Natural killer cell (primary cell): ENCODE measurements around the gene CTBS. TPM values are rescaled to one million over a fixed set of nuclear protein-coding genes. Genes with fewer than 3 reads are reported as not detected.

ENCODE experiments used
- ATAC-seq, 3 donors: fragments of 150-1000 bp in 2 of 3; fragments of 200-7000 bp in 1 of 3; cut with Tn5 transposase; 1 replicate in 1 of 3; 2 replicates in 2 of 3; pipeline ENCODE4 v1.10.0; 2021; ENCODE audit warnings: mild to moderate bottlenecking in 2 of 3, moderate library complexity in 2 of 3
- DNase-seq, 2 donors: peaks; one replicate each; pipeline versions ENCODE4 v3.0.0 to v3.0.0-alpha.2; 2013 to 2021; ENCODE audit warnings: mixed read lengths in 1 of 2
- H3K27ac ChIP-seq: one replicate; pipeline ENCODE4 v1.5.1; 2013; ENCODE audit warnings: mild to moderate bottlenecking, low read length
- H3K27me3 ChIP-seq: one replicate; pipeline ENCODE4 v1.6.1; 2013; ENCODE audit warnings: low read length; ENCODE audit not compliant: control insufficient read depth, insufficient read depth
- H3K36me3 ChIP-seq: one replicate; pipeline ENCODE4 v1.6.1; 2013; ENCODE audit warnings: low read length; ENCODE audit not compliant: control insufficient read depth, insufficient read depth
- H3K4me1 ChIP-seq: one replicate; pipeline ENCODE4 v1.6.1; 2013; ENCODE audit warnings: low read length; ENCODE audit not compliant: control insufficient read depth, insufficient read depth
- H3K4me3 ChIP-seq: one replicate; pipeline ENCODE4 v1.5.1; 2013; ENCODE audit warnings: low read length
- H3K9me3 ChIP-seq: one replicate; pipeline ENCODE4 v1.6.1; 2013; ENCODE audit warnings: low read length; ENCODE audit not compliant: control insufficient read depth, insufficient read depth
- H3K27ac Mint-ChIP-seq, 2 donors: one replicate each; pipeline ENCODE4 v1.8.0; 2022; ENCODE audit warnings: mild to moderate bottlenecking in 2 of 2, mixed read lengths in 2 of 2, moderate library complexity in 1 of 2
- H3K27me3 Mint-ChIP-seq, 2 donors: one replicate each; pipeline ENCODE4 v1.8.0; 2022; ENCODE audit warnings: low read depth in 2 of 2, mixed read lengths in 2 of 2
- H3K36me3 Mint-ChIP-seq: one replicate; pipeline ENCODE4 v1.8.0; 2022; ENCODE audit warnings: mixed read lengths
- H3K4me1 Mint-ChIP-seq, 2 donors: one replicate each; pipeline ENCODE4 v1.8.0; 2022; ENCODE audit warnings: mixed read lengths in 2 of 2
- H3K4me3 Mint-ChIP-seq: one replicate; pipeline ENCODE4 v1.8.0; 2022; ENCODE audit warnings: mild to moderate bottlenecking, moderate library complexity, mixed read lengths
- H3K9me3 Mint-ChIP-seq, 2 donors: one replicate each; pipeline ENCODE4 v1.8.0; 2022; ENCODE audit warnings: mixed read lengths in 2 of 2
- WGBS: methylation state at CpG from one replicate; pipeline ENCODE4 v1.1.7; 2013; ENCODE audit warnings: missing lambda C conversion rate; ENCODE audit not compliant: insufficient coverage; 5-methylcytosine and 5-hydroxymethylcytosine counted together
- intact Hi-C: fragments of 100-400 bp; cut with micrococcal nuclease; formaldehyde crosslinking; loops from one replicate; pipeline ENCODE4 v1.14.2; 2022
- total RNA-seq, 4 donors: library from RNA; stranded (reverse); fragments of 120-200 nt in 1 of 4; gene quantifications; one replicate each; pipeline versions ENCODE4 v1.2.3 to v1.2.4, GENCODE V29; 2013 to 2022
- TF ChIP-seq, protein P1 (sequence below): fragments of 200-600 bp; IDR thresholded peaks from one replicate; pipeline ENCODE4 v1.8.0; 2022; ENCODE audit warnings: antibody characterized with exemption

CTBS gene
- total RNA-seq: 10 to 100 TPM; 14.4 to 19.9 (median 17.1) TPM
- total RNA-seq (2013): 15.6 TPM

DNA sequence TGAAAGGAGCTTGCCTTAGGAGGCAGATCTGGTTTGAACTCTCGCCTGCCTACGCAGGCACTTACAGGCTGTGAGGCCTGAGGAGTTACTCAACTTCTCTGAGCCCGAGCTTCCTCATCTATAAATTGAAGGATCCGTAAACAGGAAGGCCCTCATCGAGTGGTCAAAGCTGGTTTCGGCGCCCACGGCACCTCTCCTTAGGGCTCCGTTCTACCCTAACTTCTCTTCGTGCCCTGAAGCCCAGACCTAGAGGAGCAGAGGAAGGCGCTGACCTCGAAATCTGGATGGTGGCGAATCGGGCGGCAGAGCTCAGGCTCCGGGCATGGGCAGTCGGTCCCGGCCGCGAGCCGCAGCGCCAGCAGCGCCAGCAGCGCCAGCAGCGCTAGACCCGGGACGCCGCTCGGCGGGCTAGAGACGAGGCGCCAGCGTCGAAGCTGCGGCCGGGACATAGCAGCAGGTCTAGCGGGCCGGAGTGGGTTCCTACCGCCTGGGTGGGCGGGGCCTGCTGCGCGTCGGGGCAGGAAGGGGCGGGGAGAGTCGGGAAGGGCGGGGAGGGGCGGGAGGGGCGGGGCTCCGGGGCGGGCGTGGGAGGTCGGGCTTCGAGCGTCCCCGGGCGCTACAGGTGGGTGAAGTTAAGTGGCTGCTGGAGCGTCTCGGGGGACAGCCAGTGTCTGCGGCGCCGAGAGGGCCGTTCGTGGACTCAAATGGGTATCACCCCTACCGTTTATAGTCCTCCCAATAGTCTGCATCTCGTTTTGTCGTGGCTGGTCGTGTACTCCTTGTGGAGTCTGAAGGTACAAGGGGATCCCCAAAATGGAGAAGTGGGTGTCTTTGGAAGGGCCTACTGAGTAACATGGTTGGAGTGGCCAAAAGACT lies at the start of gene CTBS:
Gene CTBS, minus strand, starts transcription at position 474 of the 876 bp plus-strand sequence. Its CDS starts 25 bp downstream, at position 449.
- Histone ChIP-seq H3K27ac (peak within 1 kb of the TSS; percentile 93), H3K4me3 (peak within 1 kb of the TSS; percentile 72), H3K9me3 (no peaks in the 10 kb centered on the region), H3K4me1 (peaks cover 16% of the 10 kb centered on the region), H3K36me3 (peaks cover 8% of the 10 kb centered on the region), H3K27me3 (no peaks in the 10 kb centered on the region)
- Mint-ChIP-seq H3K27ac (peak within 1 kb of the TSS; percentile 98 to 99), H3K4me1 (peaks cover 41 to 44% of the 10 kb centered on the region in 2 donors), H3K36me3 (no peaks in the 10 kb centered on the region), H3K9me3 (no peaks in the 10 kb centered on the region), H3K27me3 (no peaks in the 10 kb centered on the region), H3K4me3 (peak within 1 kb of the TSS; percentile 93)
- WGBS: under 1% methylated on average over 53 of the region's 67 CpGs
- ATAC-seq (peak; percentile 95 to 99 (median 97)), DNase-seq (peak; percentile 80 to 94)
- intact Hi-C loops: loop anchor here (1.0 to 5.0 kb wide), 5 partner anchors 68 to 432 kb away; partner anchors contain the start of genes GNG5, PRKACB, RPF1 and SPATA1
- TF ChIP-seq, protein P1, sequence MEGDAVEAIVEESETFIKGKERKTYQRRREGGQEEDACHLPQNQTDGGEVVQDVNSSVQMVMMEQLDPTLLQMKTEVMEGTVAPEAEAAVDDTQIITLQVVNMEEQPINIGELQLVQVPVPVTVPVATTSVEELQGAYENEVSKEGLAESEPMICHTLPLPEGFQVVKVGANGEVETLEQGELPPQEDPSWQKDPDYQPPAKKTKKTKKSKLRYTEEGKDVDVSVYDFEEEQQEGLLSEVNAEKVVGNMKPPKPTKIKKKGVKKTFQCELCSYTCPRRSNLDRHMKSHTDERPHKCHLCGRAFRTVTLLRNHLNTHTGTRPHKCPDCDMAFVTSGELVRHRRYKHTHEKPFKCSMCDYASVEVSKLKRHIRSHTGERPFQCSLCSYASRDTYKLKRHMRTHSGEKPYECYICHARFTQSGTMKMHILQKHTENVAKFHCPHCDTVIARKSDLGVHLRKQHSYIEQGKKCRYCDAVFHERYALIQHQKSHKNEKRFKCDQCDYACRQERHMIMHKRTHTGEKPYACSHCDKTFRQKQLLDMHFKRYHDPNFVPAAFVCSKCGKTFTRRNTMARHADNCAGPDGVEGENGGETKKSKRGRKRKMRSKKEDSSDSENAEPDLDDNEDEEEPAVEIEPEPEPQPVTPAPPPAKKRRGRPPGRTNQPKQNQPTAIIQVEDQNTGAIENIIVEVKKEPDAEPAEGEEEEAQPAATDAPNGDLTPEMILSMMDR: no peak

DNA sequence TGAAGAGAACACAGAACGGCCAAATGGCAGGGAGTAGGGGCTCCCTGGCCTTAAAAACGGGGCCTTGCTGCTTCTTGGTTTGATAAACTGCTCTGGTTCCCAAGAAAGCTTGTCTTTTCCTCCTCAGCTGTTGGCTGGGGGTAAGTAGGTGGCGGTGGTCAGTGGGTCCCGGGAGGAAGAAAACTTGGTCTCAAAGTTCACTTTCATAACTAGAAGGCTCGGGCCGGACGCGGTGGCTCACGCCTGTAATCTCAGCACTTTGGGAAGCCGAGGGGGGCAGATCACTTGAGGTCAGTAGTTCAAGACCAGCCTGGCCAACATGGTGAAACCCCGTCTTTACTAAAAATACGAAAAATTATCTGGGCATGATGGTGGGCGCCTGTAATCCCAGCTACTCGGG lies 47.3 kb upstream of the CTBS start:
- H3K27me3 ChIP-seq: no peaks in the 10 kb centered on the region
- DNase-seq (no peak), ATAC-seq (no peak)
- TF ChIP-seq, protein P1: no peak
- H3K27ac Mint-ChIP-seq: no peak overlapping the region
- H3K27ac ChIP-seq: no peak overlapping the region
- no peaks in the 10 kb centered on the region for H3K36me3 ChIP-seq
- H3K4me1 ChIP-seq: peaks cover 7% of the 10 kb centered on the region
- H3K36me3 Mint-ChIP-seq: no peaks in the 10 kb centered on the region
- peaks cover 0 to 6% of the 10 kb centered on the region in 2 donors for H3K4me1 Mint-ChIP-seq
- H3K9me3 ChIP-seq: no peaks in the 10 kb centered on the region
- peaks cover 0 to 3% of the 10 kb centered on the region in 2 donors for H3K27me3 Mint-ChIP-seq
- H3K4me3 ChIP-seq: no peak overlapping the region
- H3K9me3 Mint-ChIP-seq: no peaks in the 10 kb centered on the region
- H3K4me3 Mint-ChIP-seq: no peak overlapping the region
- intact Hi-C loops: loop anchor here (1.0 to 10.0 kb wide), 5 partner anchors 114 to 717 kb away; partner anchors contain the start of genes GNG5 and SPATA1
- WGBS: 91% methylated on average over 14 of the region's 14 CpGs

DNA sequence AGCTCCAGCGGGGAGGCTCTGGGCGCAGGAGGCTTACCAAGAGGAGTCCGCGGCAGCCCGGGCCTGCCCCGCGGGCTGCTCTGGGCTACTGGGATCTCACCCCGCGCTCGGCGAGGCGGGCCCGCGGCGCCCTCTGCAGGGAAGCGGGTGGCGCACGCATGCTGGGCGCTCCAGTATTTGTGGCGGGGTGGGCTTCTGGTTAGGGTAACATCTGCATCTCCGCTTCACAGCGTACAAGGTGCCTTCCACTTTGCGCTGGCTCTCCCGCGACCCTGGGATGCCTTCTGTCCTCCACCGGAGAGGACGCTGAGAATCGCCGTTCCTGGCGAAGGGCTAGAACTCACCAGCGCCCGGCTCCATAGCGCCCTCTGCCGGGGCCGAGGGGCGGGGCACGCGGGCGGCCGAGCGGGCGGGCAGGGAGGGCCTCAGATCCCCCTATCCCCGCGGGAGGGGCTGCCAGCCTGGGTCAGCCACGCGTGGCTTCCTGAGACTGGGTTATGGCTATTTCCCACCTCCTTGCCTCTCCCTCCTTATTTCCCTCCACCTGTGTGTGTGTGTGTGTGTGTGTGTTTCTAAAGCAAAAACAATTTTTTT lies 46.6 kb upstream of the CTBS start:
- peak overlapping the region; percentile 64 for H3K4me3 ChIP-seq
- no peaks in the 10 kb centered on the region for H3K27me3 ChIP-seq
- no peaks in the 10 kb centered on the region for H3K36me3 Mint-ChIP-seq
- no peaks in the 10 kb centered on the region for H3K36me3 ChIP-seq
- no peak overlapping the region for H3K27ac ChIP-seq
- peak overlapping the region in 1 of 2 donors; percentile 53 for H3K27ac Mint-ChIP-seq
- H3K4me3 Mint-ChIP-seq: peak overlapping the region; percentile 88
- peaks cover 7% of the 10 kb centered on the region for H3K4me1 ChIP-seq
- peaks cover 0 to 6% of the 10 kb centered on the region in 2 donors for H3K4me1 Mint-ChIP-seq
- DNase-seq: peak; percentile 86
- under 1% methylated on average over 42 of the region's 46 CpGs for WGBS
- peak; percentile 95 for ATAC-seq
- TF ChIP-seq, protein P1: peak; percentile 100
- no peaks in the 10 kb centered on the region for H3K9me3 ChIP-seq
- intact Hi-C loops: loop anchor here (1.0 to 10.0 kb wide), 6 partner anchors 114 to 716 kb away; partner anchors contain the start of genes GNG5 and SPATA1
- peaks cover 0 to 3% of the 10 kb centered on the region in 2 donors for H3K27me3 Mint-ChIP-seq
- H3K9me3 Mint-ChIP-seq: no peaks in the 10 kb centered on the region
